ENCODE measurements around the gene RXRG. TPM values are rescaled to one million over a fixed set of nuclear protein-coding genes. Genes with fewer than 3 reads are reported as not detected.

Gene RXRG
- not detected in 2 replicates for total RNA-seq

DNA sequence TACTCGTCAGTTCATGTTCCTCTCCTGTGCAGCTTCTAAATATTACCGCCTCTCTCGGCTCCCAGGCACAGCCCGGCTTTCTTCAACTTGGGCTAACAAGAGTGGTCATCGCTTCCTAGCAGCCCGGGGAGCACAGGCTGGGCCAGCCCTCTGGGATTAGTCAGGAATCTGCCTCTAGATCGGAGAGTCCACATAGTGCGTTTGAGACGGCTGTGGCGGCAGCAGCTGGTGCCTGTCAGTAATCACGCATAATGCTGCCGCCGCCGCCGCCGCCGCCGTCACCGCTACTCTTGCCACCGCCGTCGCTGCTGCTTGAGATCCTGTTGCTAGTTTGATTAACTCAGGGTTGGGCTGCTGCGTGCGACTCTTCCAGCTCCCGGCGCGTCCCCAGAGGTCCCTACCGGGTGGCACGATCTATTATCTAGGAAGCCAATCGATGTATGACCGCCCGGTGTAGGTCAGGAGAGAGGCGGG is at the start of gene RXRG:
Gene RXRG, minus strand, starts transcription at position 230 of the 474 bp plus-strand sequence. CDS start 233 bp downstream, outside the sequence.

DNA sequence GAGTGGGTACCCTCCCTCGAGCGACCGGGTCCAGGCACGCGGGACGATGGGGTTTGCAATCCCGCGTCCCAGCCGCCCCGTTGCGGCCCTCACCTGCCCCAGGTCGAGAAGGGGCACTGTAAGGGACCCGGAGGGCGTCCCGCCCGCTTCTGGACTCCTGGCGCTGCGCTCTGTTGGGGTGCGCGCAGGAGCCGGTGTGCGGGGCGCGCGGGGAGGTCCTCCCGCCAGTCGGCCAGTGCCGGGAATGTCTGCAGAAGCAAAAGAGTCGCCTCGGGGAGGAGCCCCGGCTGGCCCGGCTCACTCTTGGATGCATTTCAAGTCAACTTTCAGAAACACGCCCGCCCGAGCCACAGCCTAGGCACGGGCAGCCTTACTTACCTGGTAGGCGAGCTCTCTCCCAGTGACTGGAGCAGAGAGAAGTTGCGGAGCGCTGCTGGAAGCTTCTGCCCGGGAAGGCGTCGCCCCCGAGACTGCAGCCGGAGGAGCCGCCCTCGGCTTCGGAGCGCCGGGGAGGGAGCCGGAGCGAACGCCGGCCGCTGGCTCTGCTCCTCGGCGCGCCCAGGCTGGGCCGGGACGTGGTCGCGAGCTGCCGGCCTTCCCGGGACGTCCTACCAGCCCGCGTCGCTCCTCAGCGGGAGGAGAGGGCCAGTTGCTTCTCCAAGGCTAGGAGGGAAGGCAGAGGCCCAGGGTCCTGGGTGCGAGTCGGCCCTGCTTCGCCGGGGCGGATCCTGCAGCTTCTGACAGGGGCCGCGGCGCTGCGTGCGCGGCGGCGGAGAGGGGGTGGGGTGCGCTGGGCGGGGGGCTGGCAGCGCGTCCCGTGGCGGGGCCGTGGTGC is 88.7 kb downstream of the RXRG start, which contains the start of gene LMX1A:
Gene LMX1A, minus strand, starts transcription at position 739 of the 835 bp plus-strand sequence. CDS start 1,156 bp downstream, outside the sequence.

Other genes with a start within 250 kb of the RXRG start
- not detected in 2 replicates for gene LMX1A, start 88.4 kb downstream of the RXRG start, total RNA-seq
- not detected in 2 replicates for gene LRRC52, start 98.9 kb upstream of the RXRG start, total RNA-seq
- 212 and 275 TPM in 2 replicates for gene MGST3, start 186.1 kb upstream of the RXRG start, total RNA-seq

Measured in mammary microvascular endothelial cell (primary cell).